NCI-H128 (cell line): ENCODE results near the gene CDH13.

Experiments used
- DNase-seq: peaks from one replicate; lab custom pipeline; 2025; ENCODE audit not compliant: unreplicated experiment; lab: John Stamatoyannopoulos, UW

CDH13 gene

GRCh38 chr16:83458612-83459011 lies 831.8 kb downstream of the CDH13 start:
- no peak for DNase-seq

DNA sequence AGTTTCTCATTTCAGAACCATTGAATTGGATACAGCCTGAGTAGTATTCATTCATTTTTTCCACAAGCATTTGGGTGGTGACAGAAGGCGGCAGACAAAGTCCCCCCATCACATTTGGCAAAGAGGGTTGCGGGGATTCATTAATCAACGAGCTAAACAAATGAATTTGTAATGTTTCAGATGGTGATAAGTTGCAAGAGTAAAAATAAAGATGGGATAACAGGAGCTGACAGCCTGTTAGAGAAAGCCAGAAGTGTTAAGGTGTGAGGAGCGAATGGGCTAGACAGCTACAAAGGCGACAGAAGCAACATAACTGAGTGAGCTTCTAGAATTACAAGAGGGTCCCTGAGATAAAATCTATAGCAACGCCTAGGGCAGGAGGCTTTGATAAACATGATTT lies 838.2 kb downstream of the CDH13 start:
- DNase-seq, result no peak

DNA sequence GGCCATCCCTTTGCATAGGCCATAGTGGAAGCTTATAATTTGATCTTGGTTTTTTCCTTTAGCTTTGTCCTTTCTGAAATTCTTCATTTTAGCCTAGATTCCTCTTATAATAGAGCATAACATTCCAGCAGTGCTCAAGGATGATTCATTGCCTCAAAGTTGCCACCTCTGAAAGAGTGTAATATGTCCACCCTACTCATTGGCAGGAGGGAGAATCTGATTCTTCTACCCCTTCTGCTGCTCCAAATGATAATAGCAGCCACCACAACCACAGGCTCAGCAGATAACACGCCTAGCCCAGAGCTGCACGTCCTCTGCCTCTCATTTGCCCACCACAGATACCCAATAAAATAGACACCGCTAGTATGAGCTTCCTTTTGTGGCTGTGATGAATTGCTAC lies 843.6 kb downstream of the CDH13 start:
- no peak for DNase-seq

- no peak for DNase-seq
Observed at GRCh38 chr16:83472776-83473501, 846.2 kb downstream of the CDH13 start.

- DNase-seq, result no peak
Observed at GRCh38 chr16:83473926-83474650, 847.3 kb downstream of the CDH13 start.

- DNase-seq, result no peak
Observed at GRCh38 chr16:83475108-83475507, 848.3 kb downstream of the CDH13 start.

- DNase-seq, result no peak
Observed at GRCh38 chr16:83481589-83481988, 854.8 kb downstream of the CDH13 start.

DNA sequence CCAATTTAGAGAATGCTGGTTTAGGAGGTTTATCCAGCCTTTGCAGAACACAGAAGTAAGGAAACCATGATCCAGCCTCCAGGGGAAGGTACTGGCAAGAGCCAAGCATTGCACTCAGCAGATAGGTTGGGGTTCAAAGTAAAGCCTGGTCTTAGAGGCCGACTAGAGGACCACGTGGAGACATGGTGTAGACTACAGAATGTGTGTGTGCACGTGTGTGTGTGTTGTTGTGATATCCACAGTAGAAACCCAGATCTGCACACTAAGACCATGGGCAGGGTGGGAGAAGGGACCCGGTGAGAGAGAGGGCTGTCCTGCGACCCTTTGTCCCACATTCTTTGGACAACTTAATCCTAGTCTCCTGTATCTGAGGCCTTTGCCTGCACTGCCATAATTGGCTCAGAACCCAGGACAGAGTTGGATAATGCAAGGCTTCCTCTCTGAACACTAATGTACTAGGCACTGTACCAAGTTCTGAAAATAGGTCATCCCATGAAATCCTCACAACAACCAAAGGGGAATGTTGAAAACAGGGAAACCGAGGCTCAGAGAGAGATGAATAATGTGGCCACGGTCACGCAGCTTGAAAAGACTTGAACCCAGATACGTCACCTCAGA lies 855.9 kb downstream of the CDH13 start:
- DNase-seq, result no peak

GRCh38 chr16:83490073-83490472 lies 863.3 kb downstream of the CDH13 start:
- DNase-seq, result no peak

DNA sequence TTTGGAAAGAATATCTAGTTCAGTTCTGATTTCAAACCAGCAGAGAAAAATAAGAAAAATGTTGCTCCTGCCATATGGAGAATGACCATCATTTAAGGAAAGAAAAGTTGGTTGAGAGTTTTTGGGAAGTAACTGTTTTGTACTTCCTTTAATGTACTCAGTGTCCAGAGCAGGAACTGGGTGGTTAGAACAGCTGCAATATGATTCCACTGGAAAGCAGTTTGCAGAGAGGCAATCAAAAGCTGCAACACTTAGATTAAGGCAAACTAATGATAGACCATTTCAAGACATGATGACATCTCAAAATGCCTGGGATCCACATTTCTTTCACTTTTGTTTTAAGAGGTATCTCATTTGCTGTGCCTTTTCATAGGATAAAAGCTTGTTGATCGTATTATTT lies 867.7 kb downstream of the CDH13 start:
- DNase-seq, result no peak

DNA sequence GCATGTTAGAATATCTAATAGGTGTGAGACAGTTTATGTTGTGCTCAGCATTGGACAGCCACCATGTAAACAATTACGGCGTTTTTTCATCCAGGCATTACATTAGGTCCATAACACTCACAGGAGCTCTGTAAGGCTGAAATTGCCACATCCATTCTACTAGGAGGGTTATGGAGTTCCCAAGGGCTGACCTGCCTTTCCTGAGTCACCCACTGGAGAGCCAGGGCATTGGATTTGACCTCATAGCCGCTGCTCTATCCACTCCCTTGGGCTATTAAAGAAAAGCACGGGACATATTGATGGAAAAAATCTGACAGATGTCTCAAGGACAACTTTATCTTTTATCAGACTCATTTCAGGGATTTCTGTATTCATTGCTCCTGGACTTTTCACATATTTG lies 874.7 kb downstream of the CDH13 start:
- DNase-seq, result no peak

GRCh38 chr16:83508295-83508694 lies 881.5 kb downstream of the CDH13 start:
- no peak for DNase-seq

DNA sequence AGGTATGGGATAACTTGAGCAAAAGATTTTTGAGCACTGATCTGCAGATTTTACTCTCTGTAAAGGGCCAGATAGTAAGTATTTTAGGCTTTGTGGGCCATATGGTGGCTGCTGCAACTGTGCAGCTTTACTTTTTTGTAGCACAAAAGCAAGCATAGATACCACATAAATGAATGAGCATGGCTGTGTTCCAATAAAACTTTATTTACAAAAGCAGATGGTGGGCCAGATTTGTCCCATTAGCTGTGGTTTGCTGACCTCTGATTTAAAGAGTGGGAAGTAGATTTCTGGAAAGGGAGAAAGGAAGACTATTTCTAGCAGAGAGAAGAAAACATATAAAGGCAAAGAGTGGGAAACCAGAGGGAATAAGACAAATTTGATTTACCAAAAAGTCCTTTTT lies 882.5 kb downstream of the CDH13 start:
- DNase-seq, result no peak

- no peak for DNase-seq
Observed at GRCh38 chr16:83510906-83511305, 884.1 kb downstream of the CDH13 start.

DNA sequence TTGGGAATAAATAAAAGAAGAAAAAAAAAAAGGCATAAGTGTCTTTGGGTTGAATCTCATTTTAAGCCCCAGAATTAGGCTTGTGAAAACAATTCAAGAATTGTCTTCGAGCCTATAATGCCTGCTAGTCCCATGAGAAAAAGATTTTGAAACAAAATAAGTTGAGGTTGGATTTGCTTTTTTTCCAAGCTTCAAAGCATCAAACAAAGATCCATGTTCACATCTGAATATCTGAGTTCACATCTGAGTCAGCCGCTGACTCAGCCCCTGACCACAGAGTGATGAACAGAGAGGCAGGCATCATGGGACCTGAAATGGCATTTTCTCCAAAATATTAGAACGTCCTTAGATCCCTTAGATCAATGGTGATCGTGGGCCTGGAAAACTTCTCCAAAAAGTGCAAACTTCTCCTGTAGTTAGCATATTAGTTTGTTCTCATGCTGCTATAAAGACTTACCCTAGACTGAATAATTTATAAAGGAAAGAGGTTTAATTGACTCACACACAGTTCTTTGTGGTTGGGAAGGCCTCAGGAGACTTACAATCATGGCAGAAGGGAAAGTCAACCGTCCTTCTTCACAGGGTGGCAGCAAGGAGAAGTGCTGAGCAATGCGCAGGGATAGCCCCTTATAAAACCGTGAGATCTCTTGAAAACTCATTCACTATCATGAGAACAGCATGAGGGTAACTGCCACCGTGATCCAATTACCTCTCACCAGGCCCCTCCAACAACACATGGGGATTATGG lies 886.4 kb downstream of the CDH13 start:
- DNase-seq, result no peak

- no peak for DNase-seq
Observed at GRCh38 chr16:83515395-83515794, 888.6 kb downstream of the CDH13 start.

DNA sequence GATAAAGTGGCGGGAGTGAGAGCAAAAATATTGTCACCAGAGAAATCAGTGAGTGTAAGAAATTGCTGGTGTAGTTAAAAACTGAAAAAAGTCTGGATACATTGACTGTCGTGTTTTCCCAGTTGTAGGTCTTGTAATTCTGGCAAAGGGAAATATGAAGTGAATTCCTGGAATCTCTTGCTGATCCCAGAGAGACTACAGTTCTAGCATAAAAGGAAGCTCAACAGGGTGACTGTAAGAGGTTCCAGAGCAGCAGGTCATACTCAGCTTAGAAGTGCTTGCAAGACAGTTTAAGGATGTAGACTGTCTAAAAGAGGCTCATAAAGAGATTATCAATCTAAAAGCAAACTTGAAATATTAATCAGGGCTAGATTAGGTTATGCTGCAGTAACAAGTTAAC lies 890.2 kb downstream of the CDH13 start:
- no peak for DNase-seq

DNA sequence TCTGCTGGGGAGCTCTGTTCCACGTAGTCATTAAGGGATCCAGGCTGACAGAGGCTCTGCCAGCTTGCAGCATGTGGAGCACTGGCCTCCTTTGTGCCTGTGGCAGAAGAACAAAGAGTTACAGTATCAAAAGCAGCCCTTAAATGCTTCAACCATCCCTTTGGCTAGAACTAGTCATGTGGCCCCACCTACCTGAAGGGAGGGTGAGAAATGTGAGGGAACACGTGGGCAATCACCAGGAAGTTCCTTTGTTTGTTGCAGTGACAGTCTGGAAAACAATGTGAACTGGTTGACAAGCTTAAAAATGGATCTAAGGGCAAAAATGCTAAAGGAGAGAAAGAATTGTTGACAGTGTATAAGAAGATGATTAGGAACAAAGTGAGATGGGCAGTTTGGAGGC lies 890.6 kb downstream of the CDH13 start:
- no peak for DNase-seq

GRCh38 chr16:83520596-83520995 lies 893.8 kb downstream of the CDH13 start:
- no peak for DNase-seq

DNA sequence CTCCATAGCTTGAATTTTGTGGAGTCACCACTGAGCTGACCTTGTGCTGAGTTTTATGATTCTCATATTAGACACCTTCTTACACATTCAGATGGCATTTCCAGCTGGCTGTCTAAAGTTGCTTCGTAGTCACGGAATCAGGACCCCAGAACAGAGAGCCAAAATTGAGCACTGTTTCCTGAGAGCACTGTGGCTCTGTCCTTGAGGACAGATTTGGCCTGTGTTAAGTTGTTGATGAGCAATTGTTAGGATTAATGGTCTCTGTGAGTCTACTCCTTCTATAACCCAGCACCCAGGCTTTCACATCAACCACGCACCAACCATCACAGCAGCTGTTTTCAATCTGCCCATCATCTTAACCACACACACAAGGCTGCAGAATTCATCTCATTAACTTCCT lies 903.5 kb downstream of the CDH13 start:
- DNase-seq, result no peak

DNA sequence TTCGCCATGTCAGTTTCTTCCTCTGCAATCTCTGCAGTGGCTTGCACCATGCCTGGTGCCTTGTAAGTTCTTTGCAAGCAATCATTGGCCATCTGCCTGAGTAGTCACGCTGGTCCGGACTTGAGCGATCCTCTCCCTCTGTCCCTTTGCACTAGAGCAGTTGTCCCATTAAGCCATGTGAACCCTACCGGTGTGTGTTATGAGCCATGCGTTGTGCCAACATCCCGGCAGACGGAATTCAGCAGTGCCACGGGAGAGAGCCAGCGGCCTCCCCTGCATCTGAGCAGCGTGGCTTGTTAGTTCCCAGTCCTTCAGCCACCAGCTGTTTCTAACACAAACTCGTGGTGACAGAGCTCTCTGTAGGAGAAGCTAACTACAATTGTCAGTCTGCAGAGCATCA lies 905.9 kb downstream of the CDH13 start:
- no peak for DNase-seq

- DNase-seq, result peak; percentile 37
Observed at GRCh38 chr16:83533193-83533592, 906.4 kb downstream of the CDH13 start.
